ENCODE measurements around the gene ADNP2. TPM values are rescaled to one million over a fixed set of nuclear protein-coding genes. Genes with fewer than 3 reads are reported as not detected.

The ADNP2 gene
- total and polyA plus RNA-seq, 2 donors (not counting 3 experiments of a cell fraction or from before 2014, with no cell fraction given) = 10.2 to 20.6 TPM

GRCh38 chr18:80170395-80171053 is 61.5 kb downstream of the ADNP2 start:
- Histone ChIP-seq H4K20me1 (replicated peaks; ENCODE audit: control insufficient read depth, extremely low read depth, insufficient read depth, low read length) (no peaks in the 10 kb centered on the region), H3K79me2 (ENCODE audit: control insufficient read depth, insufficient read depth, low read length) (no peaks in the 10 kb centered on the region), H3K4me1 (ENCODE audit: control insufficient read depth, extremely low read depth, insufficient read depth, low read length) (no peaks in the 10 kb centered on the region), H3K27ac (ENCODE audit: insufficient read depth, low read depth, low read length) (no peak overlapping the region), H3K9me1 (replicated peaks; ENCODE audit: control insufficient read depth, extremely low read depth, insufficient read depth, low read length) (no peaks in the 10 kb centered on the region), H3K4me2 (ENCODE audit: insufficient read depth, low read length) (no peak overlapping the region), H3K27me3 (ENCODE audit: control insufficient read depth in 2 of 2, insufficient read depth in 2 of 2, low read length in 2 of 2) (no peaks in the 10 kb centered on the region), H3K4me3 (replicated peaks in 1 of 3; ENCODE audit: insufficient read depth in 1 of 3, low read depth in 1 of 3, low read length in 3 of 3) (no peak overlapping the region), H2AFZ (ENCODE audit: low read depth, low read length) (no peak overlapping the region), H3K9ac (replicated peaks; ENCODE audit: extremely low read depth, insufficient read depth, low read length) (no peak overlapping the region), H3K9me3 (replicated peaks; ENCODE audit: control insufficient read depth, insufficient read depth, low read length) (no peaks in the 10 kb centered on the region), H3K36me3 (ENCODE audit: control insufficient read depth in 2 of 2, extremely low read depth in 1 of 2, insufficient read depth in 2 of 2, low read length in 2 of 2) (no peaks in the 10 kb centered on the region)
- no peak for FAIRE-seq
- no peak for DNase-seq (ENCODE audit: low read depth, low spot score)
- POLR2A ChIA-PET = no interaction called here
- intact Hi-C loops (cut with micrococcal nuclease) = loop anchor here (1.0 kb wide), 1 partner anchor 87 kb away; no protein-coding TSS in a partner anchor
- dilution Hi-C loops (cut with MboI; ENCODE audit: extremely low pct_ligation_motif_present, low sequenced_read_pairs) = no loop called here
- no TSS peak for BruUV-seq (replicated peaks)
- CTCF ChIA-PET = interaction anchor here (0.7 to 4.6 kb wide), 14 partner anchors 9 to 88 kb away, joined by 3 to 53 read pairs (median 4); no protein-coding TSS in a partner anchor
- TF ChIP-seq MAX (IDR thresholded peaks at IDR 0.05; ENCODE audit: insufficient read depth, insufficient read length) (no peak), JUN (IDR thresholded peaks at IDR 0.05; ENCODE audit: borderline replicate concordance, insufficient read depth, insufficient read length, low read depth) (no peak), EZH2 (IDR thresholded peaks at IDR 0.05; ENCODE audit: borderline replicate concordance, low read depth, low read length, severe bottlenecking) (no peak)

GRCh38 chr18:80171054-80171872 is 62.2 kb downstream of the ADNP2 start:
- H3K9me3 ChIP-seq (replicated peaks; ENCODE audit: control insufficient read depth, insufficient read depth, low read length) = no peaks in the 10 kb centered on the region
- peak; percentile 55 for FAIRE-seq
- ChIA-PET CTCF (interaction anchor here (0.7 to 4.6 kb wide), 13 partner anchors 9 to 87 kb away, joined by 3 to 53 read pairs (median 4); no protein-coding TSS in a partner anchor), POLR2A (no interaction called here)
- TF ChIP-seq MAX (IDR thresholded peaks at IDR 0.05; ENCODE audit: insufficient read depth, insufficient read length) = no peak
- TF ChIP-seq POLR2A (IDR thresholded peaks at IDR 0.05; ENCODE audit: low read depth, low read length) = no peak
- TF ChIP-seq EZH2 (IDR thresholded peaks at IDR 0.05; ENCODE audit: borderline replicate concordance, low read depth, low read length, severe bottlenecking) = no peak
- TF ChIP-seq CTCF (IDR thresholded peaks at IDR 0.05; ENCODE audit: extremely low read depth in 1 of 2, insufficient read depth in 1 of 2, low read depth in 1 of 2, low read length in 2 of 2) = peak; percentile 88 to 92
- dilution Hi-C loops (cut with MboI; ENCODE audit: extremely low pct_ligation_motif_present, low sequenced_read_pairs) (no loop called here), intact Hi-C loops (cut with micrococcal nuclease) (loop anchor here (1.0 kb wide), 1 partner anchor 86 kb away; no protein-coding TSS in a partner anchor)
- H3K4me2 ChIP-seq (ENCODE audit: insufficient read depth, low read length) = peak overlapping the region; percentile 12
- H2AFZ ChIP-seq (ENCODE audit: low read depth, low read length) = no peak overlapping the region
- H3K4me3 ChIP-seq (replicated peaks in 1 of 3; ENCODE audit: insufficient read depth in 1 of 3, low read depth in 1 of 3, low read length in 3 of 3) = no peak overlapping the region
- H3K4me1 ChIP-seq (ENCODE audit: control insufficient read depth, extremely low read depth, insufficient read depth, low read length) = no peaks in the 10 kb centered on the region
- peak; percentile 12 for DNase-seq (ENCODE audit: low read depth, low spot score)
- no peaks in the 10 kb centered on the region for H3K79me2 ChIP-seq (ENCODE audit: control insufficient read depth, insufficient read depth, low read length)
- no peaks in the 10 kb centered on the region for H3K9me1 ChIP-seq (replicated peaks; ENCODE audit: control insufficient read depth, extremely low read depth, insufficient read depth, low read length)
- no peak overlapping the region for H3K27ac ChIP-seq (ENCODE audit: insufficient read depth, low read depth, low read length)
- H3K27me3 ChIP-seq (ENCODE audit: control insufficient read depth in 2 of 2, insufficient read depth in 2 of 2, low read length in 2 of 2) = no peaks in the 10 kb centered on the region
- no peaks in the 10 kb centered on the region for H4K20me1 ChIP-seq (replicated peaks; ENCODE audit: control insufficient read depth, extremely low read depth, insufficient read depth, low read length)
- no peak overlapping the region for H3K9ac ChIP-seq (replicated peaks; ENCODE audit: extremely low read depth, insufficient read depth, low read length)
- no TSS peak for BruUV-seq (replicated peaks)
- no peaks in the 10 kb centered on the region for H3K36me3 ChIP-seq (ENCODE audit: control insufficient read depth in 2 of 2, extremely low read depth in 1 of 2, insufficient read depth in 2 of 2, low read length in 2 of 2)
